OCI-LY7 (cell line): Measurements from ENCODE around the gene SLC6A19.

ENCODE experiments used
- CTCF ChIP-seq: fragments of 200-600 bp; sonication (generic); conservative IDR thresholded peaks from 2 replicates; pipeline ENCODE4 v1.5.1; 2014; ENCODE audit warnings: mild to moderate bottlenecking, antibody characterized with exemption, low read length, moderate library complexity, mixed read lengths
- EZH2phosphoT487 ChIP-seq: fragments of 200-600 bp; sonication (generic); IDR thresholded peaks from 2 replicates; pipeline ENCODE4 v1.6.1; 2018; ENCODE audit warnings: low read depth, borderline replicate concordance, mild to moderate bottlenecking, mixed run types, antibody characterized with exemption, low read length, moderate library complexity, mixed read lengths

GRCh38 chr5:1235838-1236237 is 34.4 kb downstream of the SLC6A19 start:
- no peak for TF ChIP-seq EZH2phosphoT487
- no peak for TF ChIP-seq CTCF
